SK-N-SH (cell line): ENCODE measurements around the gene CBFB. TPM values are rescaled to one million over a fixed set of nuclear protein-coding genes. Genes with fewer than 3 reads are reported as not detected.
"Not testable (repeated sequence)": the region's sequence is repeated elsewhere in the genome, so short reads cannot be mapped to it uniquely, and the experiment has no call there.

ENCODE experiments used
- CTCF ChIA-PET: fragments of 300-600, 350-600 bp; formaldehyde crosslinking; extraction: SDS; loops from one replicate; lab custom pipeline; 2021; lab: Yijun Ruan, JAX
- POLR2A ChIA-PET: fragments of 350-600 bp; sonication (Branson Sonifier 250); formaldehyde crosslinking; extraction: SDS; loops from one replicate; lab custom pipeline; 2020; ENCODE audit warnings: antibody characterized with exemption, inconsistent platforms; lab: Yijun Ruan, JAX
- DNase-seq: peaks from one replicate; pipeline ENCODE4 v3.0.0; 2012
- H2AFZ ChIP-seq: fragments of 200-600 bp; sonication (generic); 2 replicates; pipeline ENCODE4 v1.8.1; 2016; ENCODE audit warnings: antibody characterized with exemption, mild to moderate bottlenecking, low read depth
- H3F3A ChIP-seq: fragments of 200-600 bp; sonication (generic); replicated peaks from 2 replicates; pipeline ENCODE3; 2016; ENCODE audit warnings: antibody characterized with exemption, mild to moderate bottlenecking; ENCODE audit not compliant: insufficient read depth
- H3K27ac ChIP-seq, 2 experiments: fragments of 200-500 bp in 1 of 2; fragments of 200-600 bp in 1 of 2; sonication (Bioruptor generic) in 1 of 2; sonication (generic), shearing (Covaris generic) in 1 of 2; 2 replicates each; pipeline versions ENCODE4 v1.5.1 to v1.6.1; 2014 to 2016; ENCODE audit warnings: low read depth in 2 of 2, inconsistent platforms in 1 of 2, low read length in 1 of 2, mild to moderate bottlenecking in 1 of 2, mixed read lengths in 1 of 2
- H3K27me3 ChIP-seq: fragments of 200-600 bp; sonication (generic), shearing (Covaris generic); 2 replicates; pipeline ENCODE4 v1.6.1; 2016; ENCODE audit warnings: mixed run types; ENCODE audit not compliant: insufficient read depth
- H3K36me3 ChIP-seq, 2 experiments: fragments of 200-500 bp in 1 of 2; fragments of 200-600 bp in 1 of 2; sonication (Bioruptor generic) in 1 of 2; sonication (generic) in 1 of 2; replicated peaks in 1 of 2; 2 replicates each; pipeline versions ENCODE3 to v1.5.1; 2014 to 2016; ENCODE audit warnings: low read length in 1 of 2, mild to moderate bottlenecking in 1 of 2; ENCODE audit not compliant: insufficient read depth in 2 of 2, control insufficient read depth in 1 of 2
- H3K4me1 ChIP-seq, 2 experiments: fragments of 200-500 bp in 1 of 2; fragments of 200-600 bp in 1 of 2; sonication (Bioruptor generic) in 1 of 2; sonication (generic), shearing (Covaris generic) in 1 of 2; 2 replicates each; pipeline versions ENCODE4 v1.5.1 to v1.6.1; 2014 to 2016; ENCODE audit warnings: low read depth in 1 of 2, low read length in 1 of 2, mixed run types in 1 of 2; ENCODE audit not compliant: insufficient read depth in 2 of 2, control insufficient read depth in 1 of 2
- H3K4me2 ChIP-seq: fragments of 200-600 bp; sonication (generic), shearing (Covaris generic); 2 replicates; pipeline ENCODE4 v1.6.1; 2017; ENCODE audit warnings: mixed run types
- H3K4me3 ChIP-seq, 2 experiments: fragments of 200-500 bp in 1 of 2; fragments of 200-600 bp in 1 of 2; sonication (Bioruptor generic) in 1 of 2; sonication (generic), shearing (Covaris generic) in 1 of 2; 2 replicates each; pipeline versions ENCODE4 v1.5.1 to v1.8.1; 2014 to 2016; ENCODE audit warnings: low read depth in 2 of 2, inconsistent platforms in 1 of 2, low read length in 1 of 2, mild to moderate bottlenecking in 1 of 2, mixed read lengths in 1 of 2, moderate library complexity in 1 of 2
- H3K79me2 ChIP-seq: fragments of 200-600 bp; sonication (generic); 2 replicates; pipeline ENCODE4 v1.8.1; 2017; ENCODE audit warnings: mild to moderate bottlenecking; ENCODE audit not compliant: insufficient read depth
- H3K9ac ChIP-seq: fragments of 200-600 bp; sonication (generic); 2 replicates; pipeline ENCODE4 v1.6.1; 2017; ENCODE audit warnings: mixed run types
- H3K9me2 ChIP-seq: fragments of 200-600 bp; sonication (generic); 2 replicates; pipeline ENCODE4 v1.6.1; 2017; ENCODE audit warnings: mixed run types
- H3K9me3 ChIP-seq: fragments of 200-600 bp; sonication (generic); 2 replicates; pipeline ENCODE4 v1.6.1; 2017; ENCODE audit warnings: mixed run types, mild to moderate bottlenecking, moderate library complexity
- H4K20me1 ChIP-seq: fragments of 200-600 bp; sonication (generic); 2 replicates; pipeline ENCODE4 v1.6.1; 2017; ENCODE audit warnings: mild to moderate bottlenecking, mixed run types; ENCODE audit not compliant: insufficient read depth
- CHD2 ChIP-seq: fragments of 150-350 bp; IDR thresholded peaks from 2 replicates; pipeline ENCODE4 v1.6.1; 2018; ENCODE audit warnings: low read length; ENCODE audit not compliant: partially characterized antibody
- CTCF ChIP-seq: fragments of 200-600 bp; sonication (generic); IDR thresholded peaks from 2 replicates; pipeline ENCODE4 v1.6.1; 2017; ENCODE audit warnings: antibody characterized with exemption, mild to moderate bottlenecking, moderate library complexity
- FOSL2 ChIP-seq: IDR thresholded peaks from 2 replicates; pipeline ENCODE4 v1.4.0; 2012; ENCODE audit warnings: low read depth, mild to moderate bottlenecking, moderate library complexity, borderline replicate concordance
- JUND ChIP-seq: IDR thresholded peaks from 2 replicates; pipeline ENCODE4 v1.4.0; 2012
- NRF1 ChIP-seq: IDR thresholded peaks from 2 replicates; pipeline ENCODE4 v1.6.1; 2012; ENCODE audit warnings: low read depth, mild to moderate bottlenecking, low read length
- POLR2AphosphoS5 ChIP-seq: IDR thresholded peaks from 2 replicates; pipeline ENCODE4 v1.6.1; 2012; ENCODE audit warnings: low read depth, low read length
- RXRA ChIP-seq: IDR thresholded peaks from 2 replicates; pipeline ENCODE4 v1.4.0; 2012; ENCODE audit warnings: low read depth, mild to moderate bottlenecking, borderline replicate concordance
- TAF1 ChIP-seq: IDR thresholded peaks from 2 replicates; pipeline ENCODE4 v1.6.1; 2012; ENCODE audit warnings: low read depth, mild to moderate bottlenecking, low read length, moderate library complexity, borderline replicate concordance
- TCF12 ChIP-seq: IDR thresholded peaks from 2 replicates; pipeline ENCODE4 v1.4.0; 2012
- YY1 ChIP-seq: IDR thresholded peaks from 2 replicates; pipeline ENCODE4 v1.4.0; 2012; ENCODE audit warnings: low read depth, mild to moderate bottlenecking
- WGBS: methylation state at CpG from one replicate; pipeline ENCODE4 v1.1.6; 2017; ENCODE audit warnings: low lambda C conversion rate; 5-methylcytosine and 5-hydroxymethylcytosine counted together
- polyA plus RNA-seq, 3 experiments: library from polyadenylated mRNA; depleted of rRNA; stranded (reverse); fragments of >200 nt; gene quantifications; 2 replicates each; pipeline ENCODE4 v1.2.3, GENCODE V29; 2012

CBFB gene
- polyA plus RNA-seq, 1 of the 3 experiments (the other 2 are of a cell fraction): 40.1 TPM

GRCh38 chr16:66988197-66988788 is 40.7 kb upstream of the CBFB start, which contains the start of gene CES4A:
Gene CES4A (plus strand): TSS chr16:66988589. CDS start chr16:66988773, 184 bp downstream.
- Histone ChIP-seq H3K4me2 (no peak within 1 kb of the TSS), H3K27ac (no peak within 1 kb of the TSS), H3K9me3 (no peaks in the 10 kb centered on the region), H3K27me3 (no peaks in the 10 kb centered on the region), H3K4me3 (no peak within 1 kb of the TSS), H3K36me3 (no peaks in the 10 kb centered on the region), H3K9ac (no peak within 1 kb of the TSS), H3K9me2 (no peaks in the 10 kb centered on the region), H3F3A (no peaks in the 10 kb centered on the region), H3K79me2 (no peaks in the 10 kb centered on the region), H2AFZ (no peak within 1 kb of the TSS), H4K20me1 (no peaks in the 10 kb centered on the region), H3K4me1 (no peaks in the 10 kb centered on the region)
- POLR2A ChIA-PET: no interaction called here
- CTCF ChIA-PET: interaction anchor here (1.3 to 2.9 kb wide), 4 partner anchors 10 to 171 kb away, joined by 3 to 12 read pairs (median 6); partner anchors contain the start of genes FBXL8 and TRADD
- 90% methylated on average over 11 of the region's 11 CpGs for WGBS
- no peak for DNase-seq
- TF ChIP-seq CHD2 (no peak), YY1 (no peak), FOSL2 (no peak), CTCF (no peak), TAF1 (no peak), POLR2AphosphoS5 (no peak), NRF1 (no peak)

- H3K4me3 ChIP-seq: no peak overlapping the region
- no peaks in the 10 kb centered on the region for H4K20me1 ChIP-seq
- no peaks in the 10 kb centered on the region for H3K9me3 ChIP-seq
- no peaks in the 10 kb centered on the region for H3K36me3 ChIP-seq
- no peak overlapping the region for H3K27ac ChIP-seq
- H3K79me2 ChIP-seq: no peaks in the 10 kb centered on the region
- H3K4me1 ChIP-seq: no peaks in the 10 kb centered on the region
- DNase-seq: no peak
- no peak for TF ChIP-seq RXRA
- no peak for TF ChIP-seq JUND
- no peak for TF ChIP-seq TCF12
- TF ChIP-seq, all 33 proteins: peak for 0
- Histone ChIP-seq H2AFZ (no peak overlapping the region), H3K9ac (no peak overlapping the region), H3K27me3 (no peaks in the 10 kb centered on the region), H3K4me2 (no peak overlapping the region), H3F3A (no peaks in the 10 kb centered on the region), H3K9me2 (no peaks in the 10 kb centered on the region)
- WGBS: 63% methylated on average over 2 of the region's 2 CpGs
- CTCF ChIA-PET: interaction anchor here (0.8 to 3.9 kb wide), 8 partner anchors 13 to 193 kb away, joined by 3 to 20 read pairs (median 4); no protein-coding TSS in a partner anchor
- POLR2A ChIA-PET: interaction anchor here (0.6 kb wide), 1 partner anchor 1054 kb away, joined by 6 read pairs; no protein-coding TSS in a partner anchor
Observed at GRCh38 chr16:66991545-66992077, 37.3 kb upstream of the CBFB start.

- 84% methylated on average over 12 of the region's 12 CpGs for WGBS
- CTCF ChIA-PET: interaction anchor here (2.6 to 3.9 kb wide), 2 partner anchors 16 to 162 kb away, joined by 9 to 20 read pairs; no protein-coding TSS in a partner anchor
- H3K4me1 ChIP-seq, H4K20me1 ChIP-seq, H3F3A ChIP-seq, H3K4me3 ChIP-seq, H3K9me2 ChIP-seq, H3K27ac ChIP-seq, H3K9me3 ChIP-seq, H3K79me2 ChIP-seq, H3K27me3 ChIP-seq, DNase-seq, POLR2A ChIA-PET, H3K9ac ChIP-seq, H3K36me3 ChIP-seq, H2AFZ ChIP-seq, H3K4me2 ChIP-seq: not testable (repeated sequence)
Observed at GRCh38 chr16:66993558-66993957, 35.4 kb upstream of the CBFB start.
